ENCODE measurements around the gene IRAK2.

DNA sequence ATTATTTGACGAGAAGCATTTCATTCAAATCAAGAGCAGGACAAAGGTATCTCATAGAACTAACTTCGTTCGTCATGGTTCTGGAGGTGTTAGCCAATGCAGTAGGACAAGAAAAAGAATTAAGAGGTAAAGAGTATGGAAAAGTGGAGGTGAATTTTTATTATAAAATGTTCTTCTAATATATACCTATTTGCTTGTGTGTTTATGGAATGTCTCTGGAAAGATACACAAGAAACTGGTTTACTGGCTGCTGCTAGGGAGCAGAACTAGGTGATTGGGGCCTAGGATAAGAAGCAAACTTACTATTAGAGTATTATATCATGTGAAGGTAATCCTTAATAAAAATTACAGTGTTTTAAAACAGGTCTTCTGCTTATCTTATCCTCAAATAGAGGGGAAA lies 52.6 kb downstream of the IRAK2 start:
- TF ChIP-seq, protein P1, sequence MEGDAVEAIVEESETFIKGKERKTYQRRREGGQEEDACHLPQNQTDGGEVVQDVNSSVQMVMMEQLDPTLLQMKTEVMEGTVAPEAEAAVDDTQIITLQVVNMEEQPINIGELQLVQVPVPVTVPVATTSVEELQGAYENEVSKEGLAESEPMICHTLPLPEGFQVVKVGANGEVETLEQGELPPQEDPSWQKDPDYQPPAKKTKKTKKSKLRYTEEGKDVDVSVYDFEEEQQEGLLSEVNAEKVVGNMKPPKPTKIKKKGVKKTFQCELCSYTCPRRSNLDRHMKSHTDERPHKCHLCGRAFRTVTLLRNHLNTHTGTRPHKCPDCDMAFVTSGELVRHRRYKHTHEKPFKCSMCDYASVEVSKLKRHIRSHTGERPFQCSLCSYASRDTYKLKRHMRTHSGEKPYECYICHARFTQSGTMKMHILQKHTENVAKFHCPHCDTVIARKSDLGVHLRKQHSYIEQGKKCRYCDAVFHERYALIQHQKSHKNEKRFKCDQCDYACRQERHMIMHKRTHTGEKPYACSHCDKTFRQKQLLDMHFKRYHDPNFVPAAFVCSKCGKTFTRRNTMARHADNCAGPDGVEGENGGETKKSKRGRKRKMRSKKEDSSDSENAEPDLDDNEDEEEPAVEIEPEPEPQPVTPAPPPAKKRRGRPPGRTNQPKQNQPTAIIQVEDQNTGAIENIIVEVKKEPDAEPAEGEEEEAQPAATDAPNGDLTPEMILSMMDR (conservative IDR thresholded peaks at IDR 0.05) = no peak
- no peak for TF ChIP-seq ZFX (IDR thresholded peaks at IDR 0.05)
